ENCODE measurements around the gene C15orf40.

DNA sequence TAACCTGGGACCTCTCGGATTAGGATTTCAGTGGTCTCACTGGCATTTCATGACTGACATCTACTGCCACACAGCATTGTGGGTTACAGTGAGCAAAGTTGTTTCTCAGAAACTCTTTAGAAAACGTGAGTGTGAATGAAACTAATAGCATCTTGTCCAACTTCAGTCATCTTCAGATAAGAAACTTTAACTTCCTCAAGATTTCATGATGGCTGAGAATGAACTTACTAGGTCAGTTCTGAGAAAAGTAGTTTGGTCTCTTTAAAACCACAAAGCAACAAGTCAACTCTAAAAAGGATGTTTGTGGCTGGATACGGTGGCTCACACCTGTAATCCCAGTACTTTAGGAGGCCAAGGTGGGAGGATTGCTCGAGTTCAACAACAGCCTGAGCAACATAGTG, 44.8 kb downstream of the C15orf40 start:
- TF ChIP-seq, protein P1, sequence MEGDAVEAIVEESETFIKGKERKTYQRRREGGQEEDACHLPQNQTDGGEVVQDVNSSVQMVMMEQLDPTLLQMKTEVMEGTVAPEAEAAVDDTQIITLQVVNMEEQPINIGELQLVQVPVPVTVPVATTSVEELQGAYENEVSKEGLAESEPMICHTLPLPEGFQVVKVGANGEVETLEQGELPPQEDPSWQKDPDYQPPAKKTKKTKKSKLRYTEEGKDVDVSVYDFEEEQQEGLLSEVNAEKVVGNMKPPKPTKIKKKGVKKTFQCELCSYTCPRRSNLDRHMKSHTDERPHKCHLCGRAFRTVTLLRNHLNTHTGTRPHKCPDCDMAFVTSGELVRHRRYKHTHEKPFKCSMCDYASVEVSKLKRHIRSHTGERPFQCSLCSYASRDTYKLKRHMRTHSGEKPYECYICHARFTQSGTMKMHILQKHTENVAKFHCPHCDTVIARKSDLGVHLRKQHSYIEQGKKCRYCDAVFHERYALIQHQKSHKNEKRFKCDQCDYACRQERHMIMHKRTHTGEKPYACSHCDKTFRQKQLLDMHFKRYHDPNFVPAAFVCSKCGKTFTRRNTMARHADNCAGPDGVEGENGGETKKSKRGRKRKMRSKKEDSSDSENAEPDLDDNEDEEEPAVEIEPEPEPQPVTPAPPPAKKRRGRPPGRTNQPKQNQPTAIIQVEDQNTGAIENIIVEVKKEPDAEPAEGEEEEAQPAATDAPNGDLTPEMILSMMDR (IDR thresholded peaks at IDR 0.05), result no peak
- TF ChIP-seq POLR2A (IDR thresholded peaks at IDR 0.05), result no peak

Data from Peyer's patch (tissue), 4 donors.